GM12878 (cell line): ENCODE data around the gene GADL1. TPM values are rescaled to one million over a fixed set of nuclear protein-coding genes. Genes with fewer than 3 reads are reported as not detected.

ENCODE experiments used
- ATAC-seq: fragments of 200-7000 bp; cut with Tn5 transposase; 3 replicates; pipeline ENCODE4 v1.9.1; 2020; ENCODE audit warnings: mild to moderate bottlenecking, moderate library complexity
- BruUV-seq: library from RNA; stranded (reverse); fragments of 400-500 nt; replicated peaks from 2 replicates; lab custom pipeline; 2021; lab: Mats Ljungman, UMichigan
- CTCF ChIA-PET: fragments of 300-600 bp; sonication (Branson Sonifier 250); formaldehyde crosslinking; extraction: SDS; loops from one replicate; lab custom pipeline; 2021; ENCODE audit warnings: inconsistent platforms; lab: Yijun Ruan, JAX
- POLR2A ChIA-PET: fragments of 350-600 bp; formaldehyde crosslinking; extraction: SDS; loops from one replicate; lab custom pipeline; 2021; ENCODE audit warnings: inconsistent platforms; lab: Charles Lee
- RAD21 ChIA-PET: fragments of 300-600 bp; sonication (Branson Sonifier 250); formaldehyde crosslinking; loops from one replicate; lab custom pipeline; 2023; ENCODE audit warnings: antibody characterized with exemption; ENCODE audit not compliant: unreplicated experiment; lab: Charles Lee
- SMC1A ChIA-PET: fragments of 300-600 bp; sonication (Branson Sonifier 250); formaldehyde crosslinking; loops from one replicate; lab custom pipeline; 2023; ENCODE audit not compliant: unreplicated experiment, uncharacterized antibody; lab: Charles Lee
- DNase-seq: peaks from one replicate; pipeline ENCODE4 v3.0.0-alpha.2; 2011; ENCODE audit warnings: low read depth, low spot score
- FAIRE-seq: peaks from 3 replicates; lab custom pipeline; 2011; peaks lifted over from hg19 to GRCh38; lab: Jason Lieb, UNC
- H2AFZ ChIP-seq: 2 replicates; pipeline ENCODE4 v1.6.0; 2011; ENCODE audit warnings: low read depth, low read length, control low read depth; ENCODE audit not compliant: control insufficient read depth
- H3K27ac ChIP-seq: 2 replicates; pipeline ENCODE4 v1.5.1; 2011; ENCODE audit warnings: control low read depth; ENCODE audit not compliant: control insufficient read depth, insufficient read depth
- H3K27me3 ChIP-seq, 2 experiments: replicated peaks in 1 of 2; 2 replicates each; pipeline versions ENCODE4 v1.6.0 to v1.6.1; 2011; ENCODE audit warnings: low read length in 1 of 2; ENCODE audit not compliant: control insufficient read depth in 2 of 2, insufficient read depth in 2 of 2
- H3K36me3 ChIP-seq, 2 experiments: 2 replicates each; pipeline ENCODE4 v1.5.1; 2011; ENCODE audit warnings: low read length in 1 of 2; ENCODE audit not compliant: control insufficient read depth in 2 of 2, insufficient read depth in 2 of 2
- H3K4me1 ChIP-seq: 2 replicates; pipeline ENCODE4 v1.6.1; 2011; ENCODE audit warnings: mild to moderate bottlenecking, low read length, moderate library complexity, mixed read lengths; ENCODE audit not compliant: control insufficient read depth, insufficient read depth
- H3K4me2 ChIP-seq: 2 replicates; pipeline ENCODE4 v1.6.0; 2011; ENCODE audit warnings: control low read depth; ENCODE audit not compliant: control insufficient read depth, insufficient read depth
- H3K4me3 ChIP-seq: fragments of 200-600 bp; sonication (generic); 2 replicates; pipeline ENCODE4 v1.5.1; 2016
- H3K79me2 ChIP-seq: 2 replicates; pipeline ENCODE4 v1.6.0; 2011; ENCODE audit warnings: low read length; ENCODE audit not compliant: control insufficient read depth, insufficient read depth
- H3K9ac ChIP-seq: 2 replicates; pipeline ENCODE4 v1.8.0; 2011; ENCODE audit warnings: low read length, control low read depth, mixed read lengths; ENCODE audit not compliant: control insufficient read depth, insufficient read depth
- H3K9me3 ChIP-seq: replicated peaks from 3 replicates; pipeline ENCODE4 v1.5.1; 2011; ENCODE audit warnings: mild to moderate bottlenecking, low read length; ENCODE audit not compliant: control insufficient read depth, insufficient read depth
- H4K20me1 ChIP-seq: 2 replicates; pipeline ENCODE4 v1.6.0; 2011; ENCODE audit not compliant: control insufficient read depth, insufficient read depth
- BMI1 ChIP-seq: fragments of 450-650 bp; IDR thresholded peaks from 2 replicates; pipeline ENCODE4 v1.6.1; 2016; ENCODE audit warnings: mild to moderate bottlenecking, moderate library complexity, borderline replicate concordance
- CBX5 ChIP-seq: sonication (generic); IDR thresholded peaks from 2 replicates; pipeline ENCODE4 v1.6.1; 2016; ENCODE audit warnings: low read depth, moderate library complexity, mild to moderate bottlenecking, inconsistent platforms
- DPF2 ChIP-seq: fragments of 450-650 bp; IDR thresholded peaks from 2 replicates; pipeline ENCODE4 v1.6.1; 2017; ENCODE audit warnings: mild to moderate bottlenecking
- NBN ChIP-seq: fragments of 450-650 bp; IDR thresholded peaks from 2 replicates; pipeline ENCODE4 v1.6.1; 2016
- NFIC ChIP-seq: IDR thresholded peaks from 2 replicates; pipeline ENCODE4 v1.6.1; 2012; ENCODE audit warnings: low read depth, mild to moderate bottlenecking, inconsistent platforms, low read length, moderate library complexity
- POLR2AphosphoS2 ChIP-seq: IDR thresholded peaks from 2 replicates; pipeline ENCODE4 v1.6.1; 2011; ENCODE audit warnings: low read depth, mild to moderate bottlenecking, low read length, improper control_type of control experiment, moderate library complexity
- POU2F2 ChIP-seq: IDR thresholded peaks from 3 replicates; pipeline ENCODE4 v1.6.1; 2011; ENCODE audit warnings: low read depth, mild to moderate bottlenecking, low read length, borderline replicate concordance
- YY1 ChIP-seq: IDR thresholded peaks from 2 replicates; pipeline ENCODE4 v1.6.1; 2011; ENCODE audit warnings: low read depth, mild to moderate bottlenecking, low read length
- ZNF207 ChIP-seq: fragments of 450-650 bp; IDR thresholded peaks from 2 replicates; pipeline ENCODE4 v1.6.1; 2014; ENCODE audit warnings: antibody characterized with exemption, mild to moderate bottlenecking, borderline replicate concordance
- ZSCAN29 ChIP-seq: fragments of 450-650 bp; IDR thresholded peaks from 2 replicates; pipeline ENCODE4 v1.6.1; 2017; ENCODE audit warnings: mild to moderate bottlenecking, moderate library complexity
- WGBS: methylation state at CpG from one replicate; pipeline ENCODE4 v1.1.6; 2016; ENCODE audit warnings: low lambda C conversion rate; ENCODE audit not compliant: insufficient replicate concordance, insufficient coverage; ENCODE audit errors: missing lambda C conversion rate; 5-methylcytosine and 5-hydroxymethylcytosine counted together
- in situ Hi-C: fragments of 300-500 bp; cut with MboI; formaldehyde crosslinking; loops from 9 replicates; pipeline ENCODE4 v1.14.3; 2018; ENCODE audit warnings: mixed read lengths
- intact Hi-C: fragments of 100-400 bp; cut with micrococcal nuclease; formaldehyde crosslinking; loops from one replicate; pipeline ENCODE4 v1.14.2; 2022; ENCODE audit not compliant: unreplicated experiment
- polyA plus RNA-seq, 11 experiments: library from polyadenylated mRNA; depleted of rRNA in 4 of 11; unstranded in 6 of 11; stranded (reverse) in 5 of 11; fragments of >200 nt; fragmentation: Nextera tagmentation in 4 of 11; fragmentation: Illumina TruSeq in 1 of 11; extraction: Ambion mirVana in 4 of 11; extraction: Trizol in 1 of 11; gene quantifications; 1 replicate in 1 of 11; 2 replicates in 10 of 11; pipeline versions ENCODE4 v1.2.1 to v1.2.3, GENCODE V29; 2011 to 2016; ENCODE audit warnings: inconsistent platforms in 2 of 11, missing spikeins in 2 of 11, low read depth in 1 of 11
- total RNA-seq, 4 experiments: library from RNA; depleted of rRNA in 3 of 4; stranded (reverse); fragments of >200 nt in 3 of 4; fragmentation: Illumina TruSeq in 1 of 4; extraction: Trizol in 1 of 4; gene quantifications; 2 replicates each; pipeline versions ENCODE4 v1.2.1 to v1.2.3, GENCODE V29; 2013 to 2021
- TF ChIP-seq, protein P1 (sequence below): fragments of 450-650 bp; IDR thresholded peaks from 2 replicates; pipeline ENCODE4 v1.6.1; 2017; ENCODE audit warnings: low read depth, mild to moderate bottlenecking, moderate library complexity

Gene GADL1
- total and polyA plus RNA-seq, 10 of the 15 experiments (the other 5 are each of a cell fraction or from before 2014, with no cell fraction given), result 0.04 TPM; not detected in 9

DNA sequence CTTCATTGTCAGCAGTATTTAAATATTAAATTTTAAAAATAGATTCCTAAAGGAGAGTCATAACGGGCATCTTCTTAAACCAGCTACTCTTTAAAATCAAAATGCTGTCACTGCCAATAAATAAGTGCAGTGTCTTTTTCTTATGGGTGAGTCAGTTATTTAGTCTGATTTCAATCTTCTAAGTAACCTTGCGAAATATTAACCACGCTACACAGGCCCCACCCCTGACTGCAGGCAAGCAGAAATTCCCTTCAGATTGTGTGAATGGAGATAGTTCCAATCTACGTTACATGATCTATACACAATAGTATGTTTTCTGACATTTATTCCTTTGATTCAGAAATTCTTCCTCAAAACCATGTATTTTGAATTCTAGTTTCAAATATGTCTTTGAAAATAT is 141.5 kb downstream of the GADL1 start (continued):
- TF ChIP-seq ZSCAN29 (no peak), CBX5 (no peak), POLR2AphosphoS2 (no peak), POU2F2 (no peak), NFIC (no peak), DPF2 (no peak), BMI1 (no peak), ZNF207 (no peak)
- TF ChIP-seq, protein P1, sequence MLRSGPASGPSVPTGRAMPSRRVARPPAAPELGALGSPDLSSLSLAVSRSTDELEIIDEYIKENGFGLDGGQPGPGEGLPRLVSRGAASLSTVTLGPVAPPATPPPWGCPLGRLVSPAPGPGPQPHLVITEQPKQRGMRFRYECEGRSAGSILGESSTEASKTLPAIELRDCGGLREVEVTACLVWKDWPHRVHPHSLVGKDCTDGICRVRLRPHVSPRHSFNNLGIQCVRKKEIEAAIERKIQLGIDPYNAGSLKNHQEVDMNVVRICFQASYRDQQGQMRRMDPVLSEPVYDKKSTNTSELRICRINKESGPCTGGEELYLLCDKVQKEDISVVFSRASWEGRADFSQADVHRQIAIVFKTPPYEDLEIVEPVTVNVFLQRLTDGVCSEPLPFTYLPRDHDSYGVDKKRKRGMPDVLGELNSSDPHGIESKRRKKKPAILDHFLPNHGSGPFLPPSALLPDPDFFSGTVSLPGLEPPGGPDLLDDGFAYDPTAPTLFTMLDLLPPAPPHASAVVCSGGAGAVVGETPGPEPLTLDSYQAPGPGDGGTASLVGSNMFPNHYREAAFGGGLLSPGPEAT, result no peak

DNA sequence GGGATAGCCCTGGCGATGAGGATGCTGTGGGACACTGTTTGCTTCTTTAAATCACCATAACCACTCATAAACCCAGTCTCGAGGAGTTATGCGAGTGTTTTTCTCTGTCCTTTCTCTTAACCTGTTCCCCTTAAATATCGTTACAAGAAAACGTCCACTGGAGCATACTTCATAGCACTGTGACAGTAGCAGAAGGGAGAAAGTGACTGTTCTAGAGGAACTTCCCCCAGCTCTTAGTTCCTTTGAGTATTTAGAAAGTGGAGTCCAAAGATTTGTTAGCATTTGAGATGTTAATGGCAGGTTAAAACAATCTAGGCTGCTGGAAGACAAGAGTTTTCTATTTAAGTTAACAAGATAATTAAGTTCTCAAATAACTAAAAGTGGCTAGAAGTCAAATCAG is 142.0 kb downstream of the GADL1 start:
- Histone ChIP-seq H3K4me1 (peaks cover 4% of the 10 kb centered on the region), H3K9ac (no peak overlapping the region), H2AFZ (no peak overlapping the region), H3K4me3 (no peak overlapping the region), H3K27ac (no peak overlapping the region), H3K36me3 (no peaks in the 10 kb centered on the region)
- in situ Hi-C loops (no loop called here), intact Hi-C loops (no loop called here)
- FAIRE-seq, result no peak
- RAD21 ChIA-PET, result interaction anchor here (1.3 to 2.2 kb wide), 3 partner anchors 18 to 710 kb away, joined by 4 to 8 read pairs (median 5); no protein-coding TSS in a partner anchor
- no peak for ATAC-seq
- TF ChIP-seq YY1, result no peak
- no peak for TF ChIP-seq NBN
- TF ChIP-seq, all 136 proteins: peak for 0
- Histone ChIP-seq H4K20me1 (no peaks in the 10 kb centered on the region), H3K79me2 (no peaks in the 10 kb centered on the region), H3K27me3 (no peaks in the 10 kb centered on the region), H3K4me2 (no peak overlapping the region), H3K9me3 (no peaks in the 10 kb centered on the region; the same call in 2 of the 3 replicates)
- POLR2A ChIA-PET, result no interaction called here
- no TSS peak for BruUV-seq
- DNase-seq, result no peak
- CTCF ChIA-PET, result interaction anchor here (1.0 to 1.4 kb wide), 3 partner anchors 9 to 554 kb away, joined by 3 to 10 read pairs (median 3); no protein-coding TSS in a partner anchor
- SMC1A ChIA-PET, result interaction anchor here (1.2 to 1.5 kb wide), 2 partner anchors 8 to 710 kb away, joined by 5 to 7 read pairs; no protein-coding TSS in a partner anchor
- 34% methylated on average over 5 of the region's 5 CpGs for WGBS
